Fibroblast of the aortic adventitia (primary cell): Measurements from ENCODE around the gene PPP1R14D. TPM values are rescaled to one million over a fixed set of nuclear protein-coding genes. Genes with fewer than 3 reads are reported as not detected.

ENCODE experiments used
- DNase-seq: peaks from one replicate; pipeline ENCODE4 v3.0.0-alpha.2; 2010; ENCODE audit warnings: low read depth
- H3K4me3 ChIP-seq: 2 replicates; pipeline ENCODE4 v1.5.1; 2011; ENCODE audit warnings: low read depth, mild to moderate bottlenecking, control low read depth, low read length, moderate library complexity
- total RNA-seq: library from RNA; depleted of rRNA; stranded (reverse); fragments of >200 nt; gene quantifications from 2 replicates; pipeline ENCODE4 v1.2.3, GENCODE V29; 2012; ENCODE audit warnings: low replicate concordance
- TF ChIP-seq, protein P1 (sequence below): IDR thresholded peaks from 2 replicates; pipeline ENCODE4 v1.5.1; 2011; ENCODE audit warnings: mild to moderate bottlenecking, low read length, control low read depth, inconsistent platforms; ENCODE audit not compliant: insufficient read depth

PPP1R14D gene
- total RNA-seq, 1 donor, result not detected

DNA sequence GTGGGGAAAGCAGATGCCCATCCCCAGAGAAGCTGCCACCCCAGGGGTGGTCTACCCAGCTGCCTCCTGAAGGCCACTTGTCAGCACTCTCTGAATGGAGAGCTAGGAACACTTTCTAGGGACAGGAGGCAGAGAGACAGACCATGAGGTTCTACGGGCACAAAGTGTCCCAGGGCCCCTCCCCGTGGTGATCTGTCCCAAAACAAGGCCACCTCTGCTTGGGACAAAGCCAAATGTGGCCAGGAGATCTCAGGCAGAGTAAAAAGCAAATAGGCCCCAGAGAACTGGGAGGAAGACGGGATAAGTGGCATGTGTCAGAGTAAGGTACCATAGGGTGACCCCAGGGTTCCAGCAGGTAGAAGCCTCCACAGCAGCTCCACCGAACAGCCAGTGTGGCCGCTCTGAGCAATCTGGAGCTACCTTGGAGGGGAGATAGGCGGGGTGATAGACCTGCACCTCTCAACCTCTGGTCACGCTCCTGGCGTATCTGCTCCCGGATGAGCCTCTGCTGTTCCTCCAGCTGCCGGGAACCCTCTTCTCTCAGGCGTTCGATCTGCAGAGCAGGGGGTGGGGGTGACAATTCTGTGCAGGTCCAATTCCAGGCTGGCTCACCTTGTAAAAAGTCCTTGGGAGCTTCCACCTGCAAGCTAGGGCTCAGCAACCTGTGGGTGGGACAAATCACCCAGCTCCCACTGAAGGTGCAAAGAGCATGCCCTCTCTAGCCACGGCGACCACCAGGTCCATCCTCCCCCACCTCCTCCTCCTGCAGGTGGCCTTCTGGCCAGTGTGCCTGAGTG, 52.6 kb downstream of the PPP1R14D start:
- H3K4me3 ChIP-seq, result no peak overlapping the region
- TF ChIP-seq, protein P1, sequence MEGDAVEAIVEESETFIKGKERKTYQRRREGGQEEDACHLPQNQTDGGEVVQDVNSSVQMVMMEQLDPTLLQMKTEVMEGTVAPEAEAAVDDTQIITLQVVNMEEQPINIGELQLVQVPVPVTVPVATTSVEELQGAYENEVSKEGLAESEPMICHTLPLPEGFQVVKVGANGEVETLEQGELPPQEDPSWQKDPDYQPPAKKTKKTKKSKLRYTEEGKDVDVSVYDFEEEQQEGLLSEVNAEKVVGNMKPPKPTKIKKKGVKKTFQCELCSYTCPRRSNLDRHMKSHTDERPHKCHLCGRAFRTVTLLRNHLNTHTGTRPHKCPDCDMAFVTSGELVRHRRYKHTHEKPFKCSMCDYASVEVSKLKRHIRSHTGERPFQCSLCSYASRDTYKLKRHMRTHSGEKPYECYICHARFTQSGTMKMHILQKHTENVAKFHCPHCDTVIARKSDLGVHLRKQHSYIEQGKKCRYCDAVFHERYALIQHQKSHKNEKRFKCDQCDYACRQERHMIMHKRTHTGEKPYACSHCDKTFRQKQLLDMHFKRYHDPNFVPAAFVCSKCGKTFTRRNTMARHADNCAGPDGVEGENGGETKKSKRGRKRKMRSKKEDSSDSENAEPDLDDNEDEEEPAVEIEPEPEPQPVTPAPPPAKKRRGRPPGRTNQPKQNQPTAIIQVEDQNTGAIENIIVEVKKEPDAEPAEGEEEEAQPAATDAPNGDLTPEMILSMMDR, result no peak
- DNase-seq, result no peak

GRCh38 chr15:40775007-40775406, 53.5 kb downstream of the PPP1R14D start:
- no peak for DNase-seq
- no peak overlapping the region for H3K4me3 ChIP-seq
- TF ChIP-seq, protein P1, result no peak

GRCh38 chr15:40773902-40774301, 54.6 kb downstream of the PPP1R14D start:
- DNase-seq, result no peak
- H3K4me3 ChIP-seq, result no peak overlapping the region
- TF ChIP-seq, protein P1, result no peak

DNA sequence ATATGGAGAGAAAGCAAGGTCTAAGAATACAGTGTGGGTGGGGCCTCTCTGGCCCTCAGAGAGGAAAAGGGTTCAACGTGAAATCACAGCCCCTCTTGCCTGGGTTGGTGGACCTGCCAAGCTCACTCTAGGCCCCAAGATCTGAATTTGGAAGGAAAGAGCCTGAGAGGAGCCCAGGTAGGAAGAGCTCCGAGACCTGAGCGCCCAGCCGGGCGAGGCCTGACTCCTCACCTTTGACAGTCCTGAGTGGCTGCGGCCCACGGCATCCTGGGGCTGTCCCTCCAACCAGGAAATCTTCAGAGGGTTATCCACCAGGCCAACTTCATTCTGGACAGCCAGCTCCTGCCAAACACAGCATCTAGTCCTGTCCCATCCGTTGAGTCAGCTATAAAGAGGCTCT, 55.0 kb downstream of the PPP1R14D start:
- H3K4me3 ChIP-seq, result no peak overlapping the region
- TF ChIP-seq, protein P1, result no peak
- no peak for DNase-seq

GRCh38 chr15:40772014-40772413, 56.5 kb downstream of the PPP1R14D start:
- DNase-seq, result no peak
- TF ChIP-seq, protein P1, result no peak
- no peak overlapping the region for H3K4me3 ChIP-seq

- no peak overlapping the region for H3K4me3 ChIP-seq
- TF ChIP-seq, protein P1, result no peak
- DNase-seq, result no peak
These were observed 57.3 kb downstream of the PPP1R14D start for GRCh38 chr15:40771242-40771641.
